ENCODE results near the gene TRPV2. TPM values are rescaled to one million over a fixed set of nuclear protein-coding genes. Genes with fewer than 3 reads are reported as not detected.
"Not testable (repeated sequence)": the region's sequence is repeated elsewhere in the genome, so short reads cannot be mapped to it uniquely, and the experiment has no call there.

TRPV2 gene
- total RNA-seq, 1 donor: 71.3 TPM

- peak overlapping the region; percentile 96 for H3K4me2 ChIP-seq (ENCODE audit: insufficient read depth, low read length)
- H2AFZ ChIP-seq (ENCODE audit: low read length): peak overlapping the region; percentile 10
- no peaks in the 10 kb centered on the region for H3K27me3 ChIP-seq (ENCODE audit: insufficient read depth, low read length)
- H3K36me3 ChIP-seq (ENCODE audit: insufficient read depth, low read length): peaks cover 19% of the 10 kb centered on the region
- peaks cover 28% of the 10 kb centered on the region for H3K4me1 ChIP-seq (ENCODE audit: insufficient read depth, low read length)
- TF ChIP-seq CTCF (IDR thresholded peaks at IDR 0.05; ENCODE audit: extremely low read depth, low read depth, low read length): no peak
- no peak for DNase-seq (ENCODE audit: insufficient read length, low spot score, missing footprints)
- H3K9me3 ChIP-seq (ENCODE audit: low read depth, low read length): no peaks in the 10 kb centered on the region
- peaks cover 36% of the 10 kb centered on the region for H4K20me1 ChIP-seq (ENCODE audit: insufficient read depth, low read length)
- H3K4me3 ChIP-seq (ENCODE audit: insufficient read depth, low read length): peak overlapping the region; percentile 95
- H3K27ac ChIP-seq (ENCODE audit: low read depth, low read length): peak overlapping the region; percentile 99
- peaks cover 38% of the 10 kb centered on the region for H3K79me2 ChIP-seq (ENCODE audit: insufficient read depth, low read length)
Observed at GRCh38 chr17:16381496-16381820, 33.9 kb upstream of the TRPV2 start.

GRCh38 chr17:16383216-16383615, 32.2 kb upstream of the TRPV2 start:
- H3K9me3 ChIP-seq (ENCODE audit: low read depth, low read length): no peaks in the 10 kb centered on the region
- H2AFZ ChIP-seq (ENCODE audit: low read length): no peak overlapping the region
- no peak for TF ChIP-seq CTCF (IDR thresholded peaks at IDR 0.05; ENCODE audit: extremely low read depth, low read depth, low read length)
- H4K20me1 ChIP-seq (ENCODE audit: insufficient read depth, low read length): peaks cover 36% of the 10 kb centered on the region
- peaks cover 38% of the 10 kb centered on the region for H3K79me2 ChIP-seq (ENCODE audit: insufficient read depth, low read length)
- peak overlapping the region; percentile 96 for H3K4me2 ChIP-seq (ENCODE audit: insufficient read depth, low read length)
- peaks cover 19% of the 10 kb centered on the region for H3K36me3 ChIP-seq (ENCODE audit: insufficient read depth, low read length)
- H3K27ac ChIP-seq (ENCODE audit: low read depth, low read length): no peak overlapping the region
- H3K27me3 ChIP-seq (ENCODE audit: insufficient read depth, low read length): no peaks in the 10 kb centered on the region
- peak overlapping the region; percentile 29 for H3K4me3 ChIP-seq (ENCODE audit: insufficient read depth, low read length)
- DNase-seq (ENCODE audit: insufficient read length, low spot score, missing footprints): no peak
- H3K4me1 ChIP-seq (ENCODE audit: insufficient read depth, low read length): peaks cover 21% of the 10 kb centered on the region

- Histone ChIP-seq H3K27ac (ENCODE audit: low read depth, low read length) (no peak overlapping the region), H3K4me1 (ENCODE audit: insufficient read depth, low read length) (peaks cover 15% of the 10 kb centered on the region), H3K36me3 (ENCODE audit: insufficient read depth, low read length) (peaks cover 19% of the 10 kb centered on the region), H3K4me3 (ENCODE audit: insufficient read depth, low read length) (no peak overlapping the region), H3K9me3 (ENCODE audit: low read depth, low read length) (no peaks in the 10 kb centered on the region), H3K4me2 (ENCODE audit: insufficient read depth, low read length) (peak overlapping the region; percentile 96), H4K20me1 (ENCODE audit: insufficient read depth, low read length) (peaks cover 36% of the 10 kb centered on the region), H3K79me2 (ENCODE audit: insufficient read depth, low read length) (peaks cover 38% of the 10 kb centered on the region), H2AFZ (ENCODE audit: low read length) (no peak overlapping the region), H3K27me3 (ENCODE audit: insufficient read depth, low read length) (no peaks in the 10 kb centered on the region)
- peak; percentile 82 for DNase-seq (ENCODE audit: insufficient read length, low spot score, missing footprints)
- no peak for TF ChIP-seq CTCF (IDR thresholded peaks at IDR 0.05; ENCODE audit: extremely low read depth, low read depth, low read length)
Observed at GRCh38 chr17:16383772-16384287, 31.5 kb upstream of the TRPV2 start.

- Histone ChIP-seq H3K27ac (ENCODE audit: low read depth, low read length) (no peak overlapping the region), H3K4me2 (ENCODE audit: insufficient read depth, low read length) (no peak overlapping the region), H3K27me3 (ENCODE audit: insufficient read depth, low read length) (no peaks in the 10 kb centered on the region), H4K20me1 (ENCODE audit: insufficient read depth, low read length) (peaks cover 36% of the 10 kb centered on the region), H3K4me1 (ENCODE audit: insufficient read depth, low read length) (peaks cover 15% of the 10 kb centered on the region), H2AFZ (ENCODE audit: low read length) (no peak overlapping the region), H3K9me3 (ENCODE audit: low read depth, low read length) (no peaks in the 10 kb centered on the region), H3K36me3 (ENCODE audit: insufficient read depth, low read length) (peaks cover 19% of the 10 kb centered on the region), H3K79me2 (ENCODE audit: insufficient read depth, low read length) (peaks cover 38% of the 10 kb centered on the region), H3K4me3 (ENCODE audit: insufficient read depth, low read length) (no peak overlapping the region)
- no peak for DNase-seq (ENCODE audit: insufficient read length, low spot score, missing footprints)
- TF ChIP-seq CTCF (IDR thresholded peaks at IDR 0.05; ENCODE audit: extremely low read depth, low read depth, low read length): no peak
Observed at GRCh38 chr17:16384557-16384956, 30.8 kb upstream of the TRPV2 start.

GRCh38 chr17:16386126-16386507, 29.3 kb upstream of the TRPV2 start:
- H3K27ac ChIP-seq (ENCODE audit: low read depth, low read length); DNase-seq (ENCODE audit: insufficient read length, low spot score, missing footprints); H3K9me3 ChIP-seq (ENCODE audit: low read depth, low read length); H3K27me3 ChIP-seq (ENCODE audit: insufficient read depth, low read length): not testable (repeated sequence)
- H3K4me3 ChIP-seq (ENCODE audit: insufficient read depth, low read length): peak overlapping the region; percentile 68
- H2AFZ ChIP-seq (ENCODE audit: low read length): peak overlapping the region; percentile 29
- peaks cover 36% of the 10 kb centered on the region for H4K20me1 ChIP-seq (ENCODE audit: insufficient read depth, low read length)
- peaks cover 36% of the 10 kb centered on the region for H3K79me2 ChIP-seq (ENCODE audit: insufficient read depth, low read length)
- peak overlapping the region; percentile 89 for H3K4me2 ChIP-seq (ENCODE audit: insufficient read depth, low read length)
- peaks cover 15% of the 10 kb centered on the region for H3K4me1 ChIP-seq (ENCODE audit: insufficient read depth, low read length)
- peaks cover 19% of the 10 kb centered on the region for H3K36me3 ChIP-seq (ENCODE audit: insufficient read depth, low read length)

Data from osteoblast (primary cell).